ENCODE results near the gene BMI1.

BMI1 gene

DNA sequence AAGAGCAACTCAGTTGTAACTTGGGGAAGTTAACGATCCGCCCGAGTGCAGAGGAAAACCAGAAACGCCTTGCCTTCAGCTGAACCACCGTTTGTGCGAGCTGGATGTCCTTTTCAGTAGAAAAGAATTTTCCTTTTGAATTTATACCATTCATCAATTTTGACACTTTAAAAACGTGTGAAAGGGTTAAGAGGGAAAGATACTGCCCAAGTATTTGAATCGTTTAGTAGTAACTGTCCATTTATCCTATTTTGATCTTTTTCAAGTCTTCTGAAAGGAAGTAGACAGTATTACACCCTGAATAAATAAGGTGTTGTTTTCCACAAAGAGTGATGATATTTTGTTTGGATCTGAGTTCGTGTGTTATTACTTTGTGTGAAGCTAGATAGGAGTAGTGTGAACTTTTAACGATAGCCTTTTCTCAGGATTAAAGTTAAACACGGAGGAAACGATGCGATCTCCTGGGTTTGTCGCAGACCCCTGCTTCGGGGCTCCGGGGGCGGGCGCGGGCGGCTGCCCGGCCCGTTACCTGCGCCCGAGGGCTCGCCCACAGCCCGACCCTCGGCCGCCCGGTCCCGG is 830 bp upstream of the BMI1 start:
- no peak for DNase-seq

DNA sequence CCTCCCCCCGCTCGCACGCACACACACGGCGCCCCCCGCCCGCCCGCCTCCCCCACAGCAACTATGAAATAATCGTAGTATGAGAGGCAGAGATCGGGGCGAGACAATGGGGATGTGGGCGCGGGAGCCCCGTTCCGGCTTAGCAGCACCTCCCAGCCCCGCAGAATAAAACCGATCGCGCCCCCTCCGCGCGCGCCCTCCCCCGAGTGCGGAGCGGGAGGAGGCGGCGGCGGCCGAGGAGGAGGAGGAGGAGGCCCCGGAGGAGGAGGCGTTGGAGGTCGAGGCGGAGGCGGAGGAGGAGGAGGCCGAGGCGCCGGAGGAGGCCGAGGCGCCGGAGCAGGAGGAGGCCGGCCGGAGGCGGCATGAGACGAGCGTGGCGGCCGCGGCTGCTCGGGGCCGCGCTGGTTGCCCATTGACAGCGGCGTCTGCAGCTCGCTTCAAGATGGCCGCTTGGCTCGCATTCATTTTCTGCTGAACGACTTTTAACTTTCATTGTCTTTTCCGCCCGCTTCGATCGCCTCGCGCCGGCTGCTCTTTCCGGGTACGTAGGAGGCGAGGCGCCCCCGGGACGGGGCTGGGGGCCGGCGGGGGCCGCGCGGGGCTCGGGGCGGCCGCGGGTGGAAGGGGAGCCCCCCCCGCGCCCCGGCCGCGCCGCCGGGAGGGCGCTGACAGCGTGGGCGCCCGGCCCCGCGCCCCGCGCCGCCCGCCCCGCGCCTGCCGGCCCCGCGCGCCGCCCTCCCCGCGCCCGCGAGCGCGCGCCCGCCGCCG is 441 bp downstream of the BMI1 start:
- no peak for DNase-seq

DNA sequence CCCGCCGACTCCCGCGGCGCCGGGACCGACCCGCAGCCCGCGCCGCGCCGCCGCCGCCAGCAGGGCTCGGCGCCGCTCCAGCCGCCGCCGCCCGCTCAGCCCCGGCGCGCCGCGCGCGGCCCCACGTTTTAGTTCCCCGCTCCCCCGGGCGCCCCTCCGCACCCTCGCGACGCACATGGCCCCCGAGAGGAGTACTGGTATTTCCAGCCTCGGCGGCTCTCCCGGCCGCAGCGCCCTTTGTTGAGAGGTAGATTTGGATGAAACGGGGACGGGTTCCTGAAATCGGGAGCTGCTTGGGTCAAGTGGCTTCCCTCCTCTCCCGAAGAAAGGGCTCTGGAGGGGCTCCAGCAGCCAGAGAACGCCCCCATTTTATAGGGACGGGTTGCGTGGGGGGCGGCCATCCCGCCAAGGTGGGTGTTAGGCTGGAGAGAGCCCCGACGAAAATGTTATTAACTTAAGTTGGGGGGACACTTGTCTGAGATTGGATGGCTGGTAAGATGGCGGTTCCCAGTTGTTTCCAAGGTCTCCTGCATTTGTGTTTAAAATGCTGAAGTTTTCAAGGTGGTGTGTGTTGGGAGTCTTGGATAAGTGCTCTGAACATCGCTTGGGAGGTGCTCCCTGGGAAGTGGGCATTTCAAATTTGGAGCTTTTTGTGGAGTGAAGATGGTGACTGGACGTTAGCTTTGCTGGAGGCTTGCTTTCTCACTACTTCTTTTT is 1.2 kb downstream of the BMI1 start:
- DNase-seq = peak; percentile 59

DNA sequence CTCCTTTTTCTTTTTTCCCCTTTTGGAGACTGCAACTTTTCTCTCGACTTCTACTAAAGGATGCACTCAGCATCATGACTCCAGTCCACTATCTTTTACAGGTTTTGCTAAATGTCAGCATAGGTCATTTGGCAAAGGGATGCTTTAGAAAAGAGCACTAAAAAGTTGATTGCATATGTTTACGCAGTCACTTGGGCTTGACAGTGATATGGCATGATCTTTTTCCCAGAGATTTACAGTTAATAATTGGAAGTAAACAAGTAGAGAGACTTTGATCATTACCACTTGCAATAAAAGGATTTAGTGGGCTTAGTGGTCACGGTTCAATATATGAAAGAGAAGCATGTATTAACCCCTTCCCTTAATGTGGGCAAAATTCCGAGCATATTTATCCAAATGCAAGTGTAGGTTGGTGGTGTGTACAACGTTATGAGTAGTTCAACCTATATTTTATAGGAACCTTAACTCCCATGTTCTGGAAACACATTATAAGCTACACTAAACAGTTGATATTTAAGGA is 1.8 kb downstream of the BMI1 start:
- no peak for DNase-seq

DNA sequence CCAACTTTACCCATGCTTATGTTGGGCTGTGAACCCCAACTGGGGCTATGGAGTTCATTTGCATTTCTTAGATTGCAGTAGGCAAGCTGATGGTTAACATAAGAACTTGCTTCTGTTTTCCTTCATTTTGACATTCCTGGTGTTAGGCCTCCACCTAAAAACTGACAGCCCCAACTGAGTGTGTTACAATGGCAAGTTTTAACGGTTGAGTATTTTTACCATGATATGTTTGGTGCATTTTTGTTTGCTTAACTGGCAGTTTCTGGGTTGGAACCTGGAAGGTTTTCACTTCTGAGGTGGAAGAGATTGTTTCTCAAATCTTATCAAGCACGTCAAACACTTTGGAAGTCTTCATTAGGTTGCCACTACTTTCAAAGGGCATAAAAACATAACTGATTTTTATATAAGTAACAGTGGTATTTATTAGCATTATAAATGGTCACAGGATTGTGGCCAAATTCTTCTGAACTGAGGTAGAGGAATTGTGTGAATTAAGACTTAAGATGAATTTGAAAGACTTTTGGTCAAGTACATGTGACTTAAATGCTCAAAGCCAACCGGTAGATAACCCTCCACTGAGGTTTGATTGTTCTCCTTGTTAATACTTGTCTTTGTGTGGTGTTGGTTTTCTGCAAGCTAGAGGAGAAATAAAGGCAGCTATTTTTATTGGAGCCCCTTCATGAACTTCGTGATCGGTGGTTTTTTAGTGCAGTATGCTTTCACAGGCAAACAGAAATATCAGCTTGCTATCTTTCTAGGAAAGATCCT is 2.8 kb downstream of the BMI1 start:
- DNase-seq = no peak

DNA sequence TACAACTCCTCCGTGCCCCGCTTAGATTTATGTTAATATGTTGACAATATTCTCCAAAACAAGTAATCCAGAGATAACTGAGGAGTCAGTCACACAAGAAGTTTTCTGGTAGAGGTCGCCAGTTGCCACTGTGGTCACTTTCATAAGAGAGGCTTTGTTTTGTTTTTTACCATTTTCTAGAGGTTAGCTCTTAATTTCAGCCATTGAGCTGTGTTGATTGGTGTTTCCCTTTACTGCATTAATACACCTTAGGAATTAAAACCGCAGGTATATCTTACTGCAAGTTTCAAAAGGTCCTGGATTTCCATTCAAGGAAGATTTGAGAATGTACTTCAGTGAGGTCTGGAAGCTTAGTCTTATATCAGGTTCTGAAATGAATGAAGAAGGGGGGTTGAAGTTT is 3.5 kb downstream of the BMI1 start:
- DNase-seq = no peak

DNA sequence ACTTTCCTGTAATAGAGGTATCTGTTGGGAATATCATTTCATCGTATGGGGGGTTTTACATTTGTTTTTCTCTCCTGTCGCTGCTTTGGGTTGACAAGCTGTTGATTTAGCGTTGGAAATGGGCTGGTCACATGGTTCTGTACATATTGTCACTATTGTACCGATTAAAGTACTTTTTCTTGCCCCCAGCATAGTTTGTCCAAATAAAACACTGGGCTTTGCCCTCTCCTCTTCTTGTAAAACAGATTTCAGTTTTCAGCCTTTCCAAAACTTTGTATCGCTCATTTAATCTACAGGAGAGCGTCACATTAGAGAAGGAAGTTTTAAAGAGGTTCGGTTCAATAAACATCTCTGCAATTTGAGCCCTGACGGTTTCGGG is 4.0 kb downstream of the BMI1 start:
- DNase-seq = no peak

DNA sequence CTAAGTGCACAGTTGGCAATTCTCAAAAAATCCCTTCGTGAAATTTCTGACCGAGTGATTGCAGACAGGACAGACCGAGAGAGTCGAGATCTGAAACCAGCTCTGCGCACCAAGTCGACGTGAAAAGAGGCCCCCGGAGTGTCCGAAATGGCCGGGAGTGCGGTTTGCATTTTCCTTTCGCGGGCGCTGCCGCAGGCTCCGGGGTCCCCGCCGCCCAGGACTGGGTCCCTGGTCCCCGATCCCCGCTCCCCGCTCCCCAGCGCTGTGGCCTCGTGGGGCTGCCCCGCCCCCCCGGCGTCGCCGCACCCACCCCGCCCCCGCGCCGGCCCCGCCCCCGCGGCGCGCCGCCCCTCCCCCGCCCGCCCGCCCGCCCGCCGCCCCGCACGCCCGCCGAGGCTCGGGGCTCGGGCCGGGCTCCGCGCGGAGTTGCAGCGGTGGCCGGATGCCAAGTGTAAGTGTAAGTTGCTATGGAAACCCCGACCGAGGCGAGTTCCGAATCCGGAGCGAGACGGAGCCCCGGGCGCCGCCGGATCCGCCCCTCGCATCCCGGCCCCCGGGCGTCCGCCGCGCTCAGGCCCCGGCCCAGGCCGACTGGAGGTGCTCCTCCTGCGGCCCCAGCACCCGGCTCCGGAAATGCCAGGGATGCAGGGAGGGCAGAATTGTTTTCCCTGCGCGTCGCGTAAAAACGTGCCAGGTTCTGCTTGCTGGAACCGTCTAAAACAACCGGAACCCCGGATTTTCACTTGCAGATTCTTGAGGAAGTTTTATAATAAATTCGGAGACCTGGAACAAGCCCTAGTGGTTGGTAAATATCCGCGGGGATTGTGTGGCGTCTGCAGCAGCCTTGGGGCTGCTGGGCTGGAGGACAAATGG is 4.6 kb downstream of the BMI1 start:
- DNase-seq = peak; percentile 80

DNA sequence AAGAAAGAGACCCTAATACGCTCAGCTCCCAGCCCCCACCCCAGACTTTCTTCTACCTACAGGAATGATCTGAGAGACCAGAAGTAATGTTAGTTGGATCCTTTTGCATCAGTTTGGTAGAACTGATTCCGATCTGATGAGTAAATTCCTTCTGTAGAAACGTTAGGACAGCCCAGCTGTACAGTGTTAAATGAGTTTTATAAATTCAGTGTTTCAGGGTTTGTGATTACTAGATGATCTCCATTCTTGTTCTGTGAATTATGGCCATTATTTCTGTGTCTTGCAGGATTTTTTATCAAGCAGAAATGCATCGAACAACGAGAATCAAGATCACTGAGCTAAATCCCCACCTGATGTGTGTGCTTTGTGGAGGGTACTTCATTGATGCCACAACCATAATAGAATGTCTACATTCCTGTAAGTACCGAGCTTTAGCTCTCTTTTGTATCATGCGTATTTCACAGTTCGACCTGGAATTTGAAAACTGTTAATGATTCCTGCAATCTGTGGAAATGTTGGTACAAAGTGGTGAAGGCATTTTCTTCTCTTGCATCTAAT is 5.3 kb downstream of the BMI1 start:
- no peak for DNase-seq

DNA sequence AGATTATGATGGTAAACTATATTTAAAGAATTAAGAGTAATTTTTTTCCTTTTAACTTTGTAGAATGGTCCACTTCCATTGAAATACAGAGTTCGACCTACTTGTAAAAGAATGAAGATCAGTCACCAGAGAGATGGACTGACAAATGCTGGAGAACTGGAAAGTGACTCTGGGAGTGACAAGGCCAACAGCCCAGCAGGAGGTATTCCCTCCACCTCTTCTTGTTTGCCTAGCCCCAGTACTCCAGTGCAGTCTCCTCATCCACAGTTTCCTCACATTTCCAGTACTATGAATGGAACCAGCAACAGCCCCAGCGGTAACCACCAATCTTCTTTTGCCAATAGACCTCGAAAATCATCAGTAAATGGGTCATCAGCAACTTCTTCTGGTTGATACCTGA is 8.3 kb downstream of the BMI1 start:
- no peak for DNase-seq

DNA sequence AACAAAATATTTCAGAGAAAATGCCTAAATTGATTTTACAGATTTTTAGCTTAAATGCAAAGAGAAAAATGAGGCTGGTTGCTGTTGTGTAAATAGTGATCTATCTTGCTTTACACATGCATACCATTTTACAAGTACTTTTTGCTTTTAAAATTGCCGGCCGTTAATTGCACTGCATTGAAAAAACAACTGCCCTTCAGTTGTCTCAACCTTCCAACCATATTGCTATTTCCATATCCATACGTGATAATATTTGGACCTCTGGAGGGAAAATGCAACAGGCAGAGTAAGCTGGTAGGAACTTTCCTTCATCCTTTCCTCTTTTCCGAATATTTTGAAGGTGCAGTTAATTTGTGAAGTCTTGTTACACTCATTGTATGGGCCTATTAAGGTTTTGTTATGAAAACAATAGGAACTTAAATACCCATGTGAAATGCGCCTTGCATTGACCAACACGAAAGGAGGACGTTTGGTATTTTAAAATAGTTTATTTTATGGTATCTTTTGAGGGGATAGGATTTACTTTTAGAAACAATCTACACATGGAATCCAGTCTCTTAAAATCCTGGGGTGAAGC is 11.3 kb downstream of the BMI1 start:
- no peak for DNase-seq

DNA sequence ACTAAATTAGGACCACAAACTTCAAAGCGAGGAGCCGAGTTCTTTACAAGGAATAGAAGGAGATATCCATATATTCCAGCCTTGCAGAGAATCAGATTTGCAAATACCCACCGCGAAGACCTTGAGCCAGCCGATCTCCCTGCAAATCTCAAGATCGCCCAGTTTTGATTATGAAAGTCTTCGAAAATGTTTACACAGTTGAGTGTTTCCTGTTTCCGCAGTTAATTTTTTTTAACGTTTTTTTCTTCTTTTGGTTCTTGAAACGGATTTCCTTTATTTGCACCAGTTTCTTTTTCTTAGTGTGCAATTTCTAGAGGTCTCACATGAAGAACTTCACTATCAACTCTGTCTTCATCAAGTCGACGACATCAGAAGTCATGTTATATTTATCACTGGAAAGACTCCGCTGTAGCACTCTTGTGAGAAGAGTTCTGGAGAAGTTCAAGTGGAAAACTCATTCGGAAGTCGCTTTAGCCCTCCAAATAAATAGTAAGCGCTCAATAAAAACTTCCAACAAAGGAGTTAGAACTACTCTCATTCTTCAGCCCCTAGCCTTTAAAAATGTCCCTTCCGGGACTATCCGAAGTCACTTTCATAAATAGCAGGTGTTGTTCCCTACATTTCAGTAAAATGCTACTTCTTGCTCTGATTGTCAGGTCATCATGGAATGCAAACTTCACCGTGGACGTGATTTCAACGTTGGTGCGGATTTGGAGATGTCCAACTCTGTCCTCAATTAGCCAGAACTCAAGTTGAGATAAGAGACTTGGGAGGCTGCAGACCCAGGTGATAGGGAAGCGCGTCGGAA is 12.5 kb downstream of the BMI1 start:
- DNase-seq = no peak

DNA sequence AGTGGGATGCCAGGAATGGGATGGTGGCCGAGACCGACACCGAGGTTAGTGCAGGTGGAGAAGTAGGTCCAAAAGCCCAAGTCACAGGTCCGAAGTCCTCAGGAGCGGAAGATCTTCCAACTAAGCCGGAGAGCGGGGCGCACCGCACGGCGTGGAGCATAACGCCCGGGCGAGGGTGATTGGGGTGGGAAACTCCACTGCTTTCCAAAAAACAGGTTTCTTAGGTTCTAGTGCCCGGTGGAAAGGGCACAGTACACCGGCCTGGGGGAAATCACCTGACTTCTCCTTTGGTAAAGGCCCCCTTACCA is 13.0 kb downstream of the BMI1 start:
- DNase-seq = no peak

DNA sequence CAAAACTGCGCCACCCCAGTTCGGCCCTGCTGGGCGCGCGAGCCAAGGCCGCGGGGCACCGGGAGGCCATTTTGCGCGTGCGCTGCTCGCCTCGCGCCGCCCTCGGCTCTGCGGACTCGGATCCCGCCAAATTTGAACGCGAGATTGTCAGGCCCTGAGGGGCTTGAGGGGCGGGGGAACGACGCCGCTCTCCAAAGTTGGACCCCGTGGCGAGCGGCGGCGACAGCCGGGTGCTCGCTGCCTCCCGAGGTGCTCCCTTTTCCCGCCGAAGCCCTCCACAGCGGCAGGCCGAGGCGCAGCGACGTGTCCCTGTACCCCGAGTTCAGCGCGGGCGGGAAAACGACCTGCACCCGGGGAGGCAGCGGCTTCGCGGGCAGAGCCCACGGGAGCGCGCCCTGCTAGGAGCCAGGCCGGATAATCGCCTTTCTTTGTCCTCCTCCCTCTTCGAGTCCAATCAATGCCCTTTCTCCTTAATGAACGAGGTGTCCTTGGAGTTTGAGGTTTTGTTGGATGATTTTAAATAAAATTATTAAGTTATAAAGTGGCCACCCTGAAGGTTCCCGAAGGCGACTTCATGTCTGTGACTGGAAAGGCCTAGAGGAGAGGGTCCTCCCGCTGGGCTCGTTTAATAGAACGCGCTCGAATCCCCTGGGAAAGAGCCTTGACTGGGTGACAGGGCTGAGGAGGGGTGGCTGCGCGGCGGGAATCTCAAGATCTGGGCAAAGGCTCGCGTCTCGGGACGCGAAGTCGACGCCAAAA is 13.7 kb downstream of the BMI1 start:
- DNase-seq = peak; percentile 60

DNA sequence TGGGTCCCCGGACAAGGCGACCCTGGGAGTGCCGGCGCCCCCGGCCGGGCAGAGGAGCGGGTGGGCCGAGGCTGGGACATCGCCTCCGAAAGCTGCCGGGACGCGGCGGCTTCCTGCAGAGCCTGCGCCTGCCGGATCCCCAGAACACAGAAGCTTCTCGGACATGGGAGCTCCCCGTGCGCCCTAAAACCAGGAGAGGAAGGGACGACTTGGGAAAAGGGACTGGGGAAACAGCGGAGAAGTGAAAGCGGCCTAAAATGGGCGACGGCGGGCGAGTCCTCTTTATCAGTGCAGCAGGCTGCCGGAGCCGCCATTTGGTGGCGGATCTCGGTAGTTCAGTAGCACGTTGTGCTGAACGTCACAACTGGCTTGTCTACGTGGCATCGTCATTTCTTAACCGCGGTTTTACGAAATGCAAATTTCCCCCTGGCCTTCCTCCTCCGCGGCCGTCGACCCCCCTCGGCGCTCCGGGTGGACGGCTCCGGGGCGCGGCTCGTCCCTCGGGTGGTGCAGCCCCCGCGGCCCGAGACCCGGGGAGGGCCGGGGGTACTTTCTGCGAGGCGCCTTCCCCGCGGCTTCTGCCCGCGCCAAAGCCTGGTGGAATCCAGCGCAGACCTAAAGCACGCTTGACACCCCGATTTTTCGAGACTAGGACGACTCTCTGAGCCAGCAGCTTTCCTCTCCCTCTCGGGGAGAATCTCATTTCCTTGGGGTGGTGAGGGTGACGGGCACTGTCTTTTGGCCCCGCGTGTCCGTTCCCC is 14.5 kb downstream of the BMI1 start:
- peak; percentile 71 for DNase-seq

DNA sequence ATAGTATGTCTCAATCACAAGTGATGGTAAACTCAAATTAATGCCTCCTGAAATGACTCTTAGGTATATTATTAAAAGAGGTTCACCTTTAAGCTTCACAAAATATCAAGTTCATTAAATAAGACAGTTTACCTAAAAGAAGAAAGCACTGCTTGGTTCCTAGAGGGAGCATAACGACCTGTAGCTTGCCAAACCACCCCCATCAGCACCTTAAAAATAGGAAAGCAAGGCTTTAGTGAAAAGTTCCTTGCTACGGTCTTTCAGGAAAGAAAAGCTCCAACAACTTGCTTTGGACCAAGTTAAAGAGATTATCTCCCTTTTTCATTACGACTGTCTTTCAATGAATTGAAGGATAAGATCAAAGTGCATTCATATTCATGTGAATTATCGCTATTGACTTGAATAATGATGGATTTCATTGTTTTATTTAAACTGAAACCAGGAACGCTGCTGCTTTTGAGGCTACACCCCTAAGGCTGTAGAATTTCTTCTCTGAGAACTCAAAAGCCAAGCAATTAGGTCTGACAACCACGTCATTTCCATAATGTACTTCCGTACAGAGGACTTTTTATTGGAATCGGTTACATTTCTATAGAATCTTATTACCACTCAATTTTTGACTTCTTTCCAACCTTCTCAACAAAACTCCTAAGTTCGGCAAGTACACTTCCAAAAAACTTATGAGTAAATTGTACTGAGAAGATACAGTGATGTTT is 17.4 kb downstream of the BMI1 start:
- no peak for DNase-seq

DNA sequence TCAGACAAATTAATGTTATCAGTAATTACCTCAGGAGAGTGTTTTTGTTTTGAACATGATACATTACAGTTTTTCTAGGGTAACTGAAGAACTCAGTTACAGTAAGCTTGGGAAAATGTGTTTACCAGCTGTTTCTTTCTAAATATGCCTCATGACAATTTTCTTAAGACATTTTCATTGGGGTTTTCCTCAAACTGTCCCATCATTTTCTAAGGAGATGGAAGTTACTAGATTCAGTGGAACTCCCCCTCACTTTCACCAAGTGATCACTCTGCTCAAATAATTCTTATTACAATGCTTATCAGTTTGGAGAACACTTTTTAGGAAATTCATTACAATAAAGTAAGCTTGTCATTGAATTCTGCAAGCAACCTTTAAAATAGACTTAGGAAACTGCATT is 18.0 kb downstream of the BMI1 start:
- DNase-seq = no peak

DNA sequence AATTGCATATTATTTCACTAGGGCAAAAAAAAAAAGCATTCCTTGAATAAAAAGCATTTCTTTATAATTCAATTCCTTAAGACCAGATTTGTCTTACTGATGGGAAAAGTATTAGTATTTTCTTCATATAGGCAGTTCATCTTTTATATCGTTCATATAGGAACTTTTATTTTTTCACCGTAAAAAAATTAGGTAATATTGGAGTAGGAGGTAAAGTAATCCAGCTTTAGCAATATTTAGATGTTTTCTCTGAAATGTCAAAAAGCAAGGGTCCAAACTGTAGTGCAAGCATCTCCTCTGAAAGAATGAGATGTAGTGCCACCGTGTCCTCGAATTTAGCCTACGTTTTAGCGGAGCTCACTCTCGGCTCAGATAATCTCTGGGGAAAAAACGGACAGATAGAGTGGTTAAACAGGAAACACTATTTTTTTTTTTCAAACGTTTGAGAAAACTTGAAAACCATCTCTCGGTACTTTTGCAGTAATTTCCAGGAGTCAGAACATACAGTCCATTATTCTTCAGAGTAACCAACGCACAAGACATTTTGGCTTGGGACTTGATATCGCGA is 18.9 kb downstream of the BMI1 start:
- DNase-seq = no peak

Measured in right hindlimb (tissue), 1 donor.